Endothelial cell of umbilical vein (primary cell): Measurements from ENCODE around the gene MATR3. TPM values are rescaled to one million over a fixed set of nuclear protein-coding genes. Genes with fewer than 3 reads are reported as not detected.
"Not testable (repeated sequence)": the region's sequence is repeated elsewhere in the genome, so short reads cannot be mapped to it uniquely, and the experiment has no call there.

Source experiments
- BruUV-seq: library from RNA; stranded (reverse); fragments of 400-500 nt; replicated peaks from 2 replicates; lab custom pipeline; 2021; lab: Mats Ljungman, UMichigan
- CTCF ChIA-PET: fragments of 300-600, 350-600 bp; sonication (Branson Sonifier 250); formaldehyde crosslinking; loops from one replicate; lab custom pipeline; 2021; ENCODE audit warnings: antibody characterized with exemption, inconsistent platforms; lab: Charles Lee
- POLR2A ChIA-PET: fragments of 300-600, 350-600 bp; sonication (Branson Sonifier 250); formaldehyde crosslinking; loops from one replicate; lab custom pipeline; 2021; ENCODE audit warnings: antibody characterized with exemption, inconsistent platforms; lab: Charles Lee
- DNase-seq: peaks from one replicate; pipeline ENCODE4 v3.0.0-alpha.2; 2011; ENCODE audit warnings: low read depth, low spot score
- FAIRE-seq: peaks from 2 replicates; lab custom pipeline; 2011; peaks lifted over from hg19 to GRCh38; lab: Jason Lieb, UNC
- H2AFZ ChIP-seq: 2 replicates; pipeline ENCODE4 v1.6.0; 2012; ENCODE audit warnings: low read depth, low read length, control low read depth, inconsistent platforms
- H3K27ac ChIP-seq: 2 replicates; pipeline ENCODE4 v1.5.1; 2011; ENCODE audit warnings: low read depth, mild to moderate bottlenecking, control low read depth, low read length, moderate library complexity; ENCODE audit not compliant: insufficient read depth
- H3K27me3 ChIP-seq, 2 experiments: 2 replicates each; pipeline versions ENCODE4 v1.6.0 to v1.6.1; 2011; ENCODE audit warnings: low read length in 2 of 2, mixed read lengths in 1 of 2; ENCODE audit not compliant: control insufficient read depth in 2 of 2, insufficient read depth in 2 of 2
- H3K36me3 ChIP-seq, 2 experiments: 2 replicates in 1 of 2; 3 replicates in 1 of 2; pipeline ENCODE4 v1.5.1; 2011; ENCODE audit warnings: low read length in 2 of 2, mild to moderate bottlenecking in 1 of 2, moderate library complexity in 1 of 2; ENCODE audit not compliant: control insufficient read depth in 2 of 2, insufficient read depth in 2 of 2; ENCODE audit errors: extremely low read depth in 1 of 2
- H3K4me1 ChIP-seq: 3 replicates; pipeline ENCODE4 v1.5.1; 2011; ENCODE audit warnings: mild to moderate bottlenecking, low read length; ENCODE audit not compliant: control insufficient read depth, insufficient read depth; ENCODE audit errors: extremely low read depth
- H3K4me2 ChIP-seq: 2 replicates; pipeline ENCODE4 v1.6.1; 2011; ENCODE audit warnings: low read length, control low read depth, mixed read lengths; ENCODE audit not compliant: insufficient read depth
- H3K4me3 ChIP-seq, 3 experiments: fragments of 200-600 bp in 1 of 3; sonication (generic), shearing (Covaris generic) in 1 of 3; replicated peaks in 1 of 3; 2 replicates each; pipeline ENCODE4 v1.5.1; 2011 to 2016; ENCODE audit warnings: control low read depth in 3 of 3, low read length in 3 of 3, mild to moderate bottlenecking in 2 of 3, inconsistent platforms in 1 of 3, low read depth in 1 of 3, moderate library complexity in 1 of 3; ENCODE audit not compliant: insufficient read depth in 1 of 3
- H3K79me2 ChIP-seq: 2 replicates; pipeline ENCODE4 v1.6.0; 2012; ENCODE audit warnings: low read length, inconsistent platforms; ENCODE audit not compliant: control insufficient read depth, insufficient read depth
- H3K9ac ChIP-seq: replicated peaks from 2 replicates; pipeline ENCODE3; 2011; ENCODE audit warnings: low read length, control low read depth; ENCODE audit not compliant: insufficient read depth; ENCODE audit errors: extremely low read depth
- H3K9me1 ChIP-seq: replicated peaks from 3 replicates; pipeline ENCODE4 v1.6.0; 2011; ENCODE audit warnings: mild to moderate bottlenecking, low read length; ENCODE audit not compliant: control insufficient read depth, insufficient read depth; ENCODE audit errors: extremely low read depth
- H3K9me3 ChIP-seq: replicated peaks from 2 replicates; pipeline ENCODE4 v1.5.1; 2012; ENCODE audit warnings: low read length, inconsistent platforms; ENCODE audit not compliant: control insufficient read depth, insufficient read depth
- H4K20me1 ChIP-seq: replicated peaks from 2 replicates; pipeline ENCODE3; 2011; ENCODE audit warnings: mild to moderate bottlenecking, low read length; ENCODE audit not compliant: control insufficient read depth, insufficient read depth; ENCODE audit errors: extremely low read depth
- EZH2 ChIP-seq: IDR thresholded peaks from 2 replicates; pipeline ENCODE4 v1.6.1; 2012; ENCODE audit warnings: borderline replicate concordance, low read depth, mild to moderate bottlenecking, moderate library complexity, low read length, inconsistent platforms; ENCODE audit not compliant: severe bottlenecking
- GATA2 ChIP-seq: IDR thresholded peaks from 2 replicates; pipeline ENCODE4 v1.7.0; 2011; ENCODE audit warnings: low read depth, mild to moderate bottlenecking, moderate library complexity, mixed read lengths, low read length; ENCODE audit not compliant: insufficient read length, insufficient read depth
- JUN ChIP-seq: IDR thresholded peaks from 2 replicates; pipeline ENCODE4 v1.6.1; 2011; ENCODE audit warnings: borderline replicate concordance, low read depth; ENCODE audit not compliant: insufficient read length, insufficient read depth
- MYC ChIP-seq: IDR thresholded peaks from one replicate; pipeline ENCODE4 v1.6.1; 2011; ENCODE audit warnings: mild to moderate bottlenecking, low read depth, low read length
- POLR2A ChIP-seq: IDR thresholded peaks from 2 replicates; pipeline ENCODE4 v1.6.1; 2012; ENCODE audit warnings: low read depth, mild to moderate bottlenecking, control low read depth, low read length
- POLR2AphosphoS5 ChIP-seq: IDR thresholded peaks from 2 replicates; pipeline ENCODE4 v1.6.1; 2012; ENCODE audit warnings: low read depth, mild to moderate bottlenecking, control low read depth, low read length, moderate library complexity; ENCODE audit not compliant: insufficient read depth
- dilution Hi-C: fragments of 300-500 bp; cut with MboI; formaldehyde crosslinking; loops from one replicate; pipeline ENCODE4 v1.15.0; 2019; ENCODE audit warnings: low sequenced_read_pairs; ENCODE audit not compliant: extremely low pct_ligation_motif_present
- intact Hi-C: fragments of 100-400 bp; cut with micrococcal nuclease; formaldehyde crosslinking; loops from one replicate; pipeline ENCODE4 v1.10.0; 2022
- polyA plus RNA-seq, 4 experiments: library from polyadenylated mRNA; depleted of rRNA in 3 of 4; stranded (reverse) in 3 of 4; unstranded in 1 of 4; fragments of >200 nt; gene quantifications; 2 replicates each; pipeline versions ENCODE4 v1.2.1 to v1.2.3, GENCODE V29; 2011 to 2012; ENCODE audit warnings: missing spikeins in 1 of 4
- total RNA-seq: library from RNA; stranded (reverse); gene quantifications from 2 replicates; pipeline ENCODE4 v1.2.3, GENCODE V29; 2021

The MATR3 gene
- total and polyA plus RNA-seq, 2 donors (not counting 3 experiments of a cell fraction or from before 2014, with no cell fraction given): 64.0 to 158 TPM

DNA sequence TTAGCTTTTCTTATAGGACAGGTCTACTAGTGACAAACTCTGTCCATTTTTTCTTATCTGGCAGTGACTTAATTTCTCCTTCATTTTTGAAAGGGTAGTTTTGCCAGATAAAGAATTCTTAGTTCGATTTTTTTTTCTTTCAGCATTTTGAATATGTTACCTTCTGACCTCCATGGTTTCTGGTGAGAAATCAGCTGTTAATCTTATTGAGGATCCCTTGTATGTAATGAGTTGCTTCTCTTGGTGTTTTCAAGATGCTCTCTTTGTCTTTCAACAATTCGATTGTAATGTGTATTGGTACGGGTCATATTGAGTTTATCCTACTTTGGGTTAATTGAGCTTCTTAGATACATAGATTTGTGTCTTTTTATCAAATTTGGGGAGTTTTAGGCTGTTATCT, 60.6 kb downstream of the MATR3 start:
- peaks cover 11% of the 10 kb centered on the region for H4K20me1 ChIP-seq
- DNase-seq (no peak), FAIRE-seq (no peak)
- dilution Hi-C loops: no loop called here
- intact Hi-C loops: no loop called here
- no TSS peak for BruUV-seq
- H3K4me2 ChIP-seq: no peak overlapping the region
- no peak overlapping the region for H3K27ac ChIP-seq
- H3K9me3 ChIP-seq: no peaks in the 10 kb centered on the region
- no peak overlapping the region for H3K4me3 ChIP-seq
- no peaks in the 10 kb centered on the region for H3K27me3 ChIP-seq
- no peaks in the 10 kb centered on the region for H3K4me1 ChIP-seq
- ChIA-PET CTCF (interaction anchor here (1.5 kb wide), 1 partner anchor 21 kb away, joined by 3 read pairs; no protein-coding TSS in a partner anchor), POLR2A (no interaction called here)
- H3K9ac ChIP-seq: no peak overlapping the region
- no peak overlapping the region for H2AFZ ChIP-seq
- peaks cover 80% of the 10 kb centered on the region for H3K79me2 ChIP-seq
- peaks cover 0 to 5% of the 10 kb centered on the region in 2 experiments for H3K36me3 ChIP-seq
- H3K9me1 ChIP-seq: no peaks in the 10 kb centered on the region
- TF ChIP-seq POLR2AphosphoS5 (no peak), POLR2A (no peak), MYC (no peak), JUN (no peak), GATA2 (no peak), EZH2 (no peak)

DNA sequence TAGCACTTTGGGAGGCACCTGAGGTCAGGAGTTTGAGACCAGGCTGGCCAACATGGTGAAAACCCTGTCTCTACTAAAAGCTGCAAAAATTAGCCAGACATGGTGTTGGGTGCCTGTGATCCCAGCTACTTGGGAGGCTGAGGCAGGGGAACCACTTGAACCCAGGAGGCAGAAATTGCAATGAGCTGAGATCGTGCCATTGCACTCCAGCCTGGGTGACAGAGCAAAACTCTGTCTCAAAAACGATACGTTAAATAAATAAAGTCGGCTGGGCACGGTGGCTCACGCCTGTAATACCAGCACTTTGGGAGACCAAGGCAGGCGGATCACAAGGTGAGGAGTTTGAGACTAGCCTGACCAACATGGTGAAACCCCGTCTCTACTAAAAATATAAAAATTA, 62.4 kb downstream of the MATR3 start:
- intact Hi-C loops, H2AFZ ChIP-seq, BruUV-seq, dilution Hi-C loops, H3K9me1 ChIP-seq, CTCF ChIA-PET, H3K36me3 ChIP-seq, H3K9me3 ChIP-seq, FAIRE-seq, H3K27me3 ChIP-seq, H3K4me1 ChIP-seq, H3K4me3 ChIP-seq, H3K27ac ChIP-seq, H3K4me2 ChIP-seq, POLR2A ChIA-PET, H4K20me1 ChIP-seq, DNase-seq, H3K9ac ChIP-seq: not testable (repeated sequence)
- H3K79me2 ChIP-seq: peaks cover 72% of the 10 kb centered on the region
